Activated naive CD4-positive, alpha-beta T cell treated with anti-CD3 and anti-CD28 coated beads, Interleukin-2, amount 10 ng/mL, durations not matched to agents 7 days and 5 days (primary cell): Measurements from ENCODE around the gene FAM163B.

Source experiments
- CTCF ChIA-PET: fragments of 350-600 bp; sonication (Branson Sonifier 250); formaldehyde crosslinking; loops from one replicate; lab custom pipeline; 2021; ENCODE audit warnings: antibody characterized with exemption; lab: Charles Lee
- DNase-seq: peaks from one replicate; pipeline ENCODE4 v3.0.0-alpha.2; 2020
- H3K27ac Mint-ChIP-seq: one replicate; pipeline ENCODE4 v1.8.0; 2021; ENCODE audit warnings: mild to moderate bottlenecking, moderate library complexity, mixed read lengths
- H3K27me3 Mint-ChIP-seq: one replicate; pipeline ENCODE4 v1.8.0; 2021; ENCODE audit warnings: mild to moderate bottlenecking, mixed read lengths
- H3K36me3 Mint-ChIP-seq: one replicate; pipeline ENCODE4 v1.8.0; 2021; ENCODE audit warnings: mixed read lengths
- H3K4me1 Mint-ChIP-seq: one replicate; pipeline ENCODE4 v1.8.0; 2021; ENCODE audit warnings: mixed read lengths
- H3K4me3 Mint-ChIP-seq: one replicate; pipeline ENCODE4 v1.8.0; 2021; ENCODE audit warnings: mild to moderate bottlenecking, moderate library complexity, mixed read lengths
- H3K9me3 Mint-ChIP-seq: one replicate; pipeline ENCODE4 v1.8.0; 2021; ENCODE audit warnings: mixed read lengths

The FAM163B gene

GRCh38 chr9:133561976-133562554 is 47.1 kb downstream of the FAM163B start:
- Mint-ChIP-seq H3K27ac (no peak overlapping the region), H3K4me1 (no peaks in the 10 kb centered on the region), H3K27me3 (peaks cover 13% of the 10 kb centered on the region), H3K4me3 (no peak overlapping the region), H3K36me3 (no peaks in the 10 kb centered on the region), H3K9me3 (no peaks in the 10 kb centered on the region)
- CTCF ChIA-PET, result no interaction called here
- no peak for DNase-seq

- Mint-ChIP-seq H3K9me3 (no peaks in the 10 kb centered on the region), H3K4me3 (no peak overlapping the region), H3K36me3 (no peaks in the 10 kb centered on the region), H3K4me1 (no peaks in the 10 kb centered on the region), H3K27me3 (peaks cover 13% of the 10 kb centered on the region), H3K27ac (no peak overlapping the region)
- no peak for DNase-seq
- CTCF ChIA-PET, result no interaction called here
These were observed 48.2 kb downstream of the FAM163B start for GRCh38 chr9:133560944-133561343.

- no peak overlapping the region for H3K4me3 Mint-ChIP-seq
- no peak for DNase-seq
- no peaks in the 10 kb centered on the region for H3K36me3 Mint-ChIP-seq
- no peaks in the 10 kb centered on the region for H3K9me3 Mint-ChIP-seq
- no peak overlapping the region for H3K27ac Mint-ChIP-seq
- H3K4me1 Mint-ChIP-seq, result no peaks in the 10 kb centered on the region
- H3K27me3 Mint-ChIP-seq, result peaks cover 13% of the 10 kb centered on the region
- CTCF ChIA-PET, result no interaction called here
These were observed 48.9 kb downstream of the FAM163B start for GRCh38 chr9:133560311-133560710.

GRCh38 chr9:133558191-133559126 is 50.7 kb downstream of the FAM163B start:
- no peak for DNase-seq
- no peak overlapping the region for H3K4me3 Mint-ChIP-seq
- no peaks in the 10 kb centered on the region for H3K4me1 Mint-ChIP-seq
- peaks cover 13% of the 10 kb centered on the region for H3K27me3 Mint-ChIP-seq
- H3K27ac Mint-ChIP-seq, result no peak overlapping the region
- no peaks in the 10 kb centered on the region for H3K36me3 Mint-ChIP-seq
- no peaks in the 10 kb centered on the region for H3K9me3 Mint-ChIP-seq
- CTCF ChIA-PET, result no interaction called here

- H3K9me3 Mint-ChIP-seq, result no peaks in the 10 kb centered on the region
- H3K27me3 Mint-ChIP-seq, result peaks cover 13% of the 10 kb centered on the region
These were observed 51.6 kb downstream of the FAM163B start for GRCh38 chr9:133557581-133557980.

GRCh38 chr9:133556354-133556753 is 52.8 kb downstream of the FAM163B start:
- no peak for DNase-seq
- H3K9me3 Mint-ChIP-seq, result no peaks in the 10 kb centered on the region
- H3K4me1 Mint-ChIP-seq, result no peaks in the 10 kb centered on the region
- H3K27ac Mint-ChIP-seq, result no peak overlapping the region
- H3K4me3 Mint-ChIP-seq, result no peak overlapping the region
- no peaks in the 10 kb centered on the region for H3K36me3 Mint-ChIP-seq
- H3K27me3 Mint-ChIP-seq, result peaks cover 13% of the 10 kb centered on the region
- CTCF ChIA-PET, result interaction anchor here (1.3 kb wide), 1 partner anchor 14 kb away, joined by 3 read pairs; no protein-coding TSS in a partner anchor

More at GRCh38 chr9:133557581-133557980, 51.6 kb downstream of the FAM163B start:
- Mint-ChIP-seq H3K4me3 (no peak overlapping the region), H3K27ac (no peak overlapping the region), H3K36me3 (no peaks in the 10 kb centered on the region), H3K4me1 (no peaks in the 10 kb centered on the region)
- DNase-seq, result no peak
- CTCF ChIA-PET, result no interaction called here

- Mint-ChIP-seq H3K4me3 (no peak overlapping the region), H3K9me3 (no peaks in the 10 kb centered on the region), H3K4me1 (no peaks in the 10 kb centered on the region), H3K27ac (no peak overlapping the region), H3K36me3 (no peaks in the 10 kb centered on the region), H3K27me3 (peaks cover 13% of the 10 kb centered on the region)
- CTCF ChIA-PET, result no interaction called here
- no peak for DNase-seq
These were observed 54.5 kb downstream of the FAM163B start for GRCh38 chr9:133554729-133555128.

- no peaks in the 10 kb centered on the region for H3K4me1 Mint-ChIP-seq
- DNase-seq, result no peak
- H3K27me3 Mint-ChIP-seq, result peaks cover 12% of the 10 kb centered on the region
- no peaks in the 10 kb centered on the region for H3K36me3 Mint-ChIP-seq
- no peaks in the 10 kb centered on the region for H3K9me3 Mint-ChIP-seq
- CTCF ChIA-PET, result no interaction called here
- H3K27ac Mint-ChIP-seq, result no peak overlapping the region
- H3K4me3 Mint-ChIP-seq, result no peak overlapping the region
These were observed 55.0 kb downstream of the FAM163B start for GRCh38 chr9:133553973-133554713.

- H3K4me3 Mint-ChIP-seq, result no peak overlapping the region
These were observed 56.1 kb downstream of the FAM163B start for GRCh38 chr9:133553123-133553522.

GRCh38 chr9:133552236-133552635 is 57.0 kb downstream of the FAM163B start:
- H3K4me3 Mint-ChIP-seq, result no peak overlapping the region
- CTCF ChIA-PET, result no interaction called here
- no peaks in the 10 kb centered on the region for H3K4me1 Mint-ChIP-seq
- H3K36me3 Mint-ChIP-seq, result no peaks in the 10 kb centered on the region
- no peak for DNase-seq
- H3K27ac Mint-ChIP-seq, result no peak overlapping the region
- no peaks in the 10 kb centered on the region for H3K9me3 Mint-ChIP-seq
- H3K27me3 Mint-ChIP-seq, result no peaks in the 10 kb centered on the region

More at GRCh38 chr9:133553123-133553522, 56.1 kb downstream of the FAM163B start:
- H3K36me3 Mint-ChIP-seq, result no peaks in the 10 kb centered on the region
- no peaks in the 10 kb centered on the region for H3K4me1 Mint-ChIP-seq
- no peak overlapping the region for H3K27ac Mint-ChIP-seq
- CTCF ChIA-PET, result no interaction called here
- H3K27me3 Mint-ChIP-seq, result peaks cover 2% of the 10 kb centered on the region
- no peaks in the 10 kb centered on the region for H3K9me3 Mint-ChIP-seq
- DNase-seq, result no peak

GRCh38 chr9:133551446-133551845 is 57.7 kb downstream of the FAM163B start:
- H3K9me3 Mint-ChIP-seq, result no peaks in the 10 kb centered on the region
- no peaks in the 10 kb centered on the region for H3K27me3 Mint-ChIP-seq
- no peaks in the 10 kb centered on the region for H3K4me1 Mint-ChIP-seq
- H3K4me3 Mint-ChIP-seq, result no peak overlapping the region
- H3K27ac Mint-ChIP-seq, result no peak overlapping the region
- H3K36me3 Mint-ChIP-seq, result no peaks in the 10 kb centered on the region
- no peak for DNase-seq
- CTCF ChIA-PET, result interaction anchor here (0.6 kb wide), 1 partner anchor 21 kb away, joined by 3 read pairs; no protein-coding TSS in a partner anchor

- Mint-ChIP-seq H3K27me3 (no peaks in the 10 kb centered on the region), H3K27ac (no peak overlapping the region), H3K9me3 (no peaks in the 10 kb centered on the region), H3K4me1 (no peaks in the 10 kb centered on the region), H3K4me3 (no peak overlapping the region), H3K36me3 (no peaks in the 10 kb centered on the region)
- CTCF ChIA-PET, result no interaction called here
- no peak for DNase-seq
These were observed 62.1 kb downstream of the FAM163B start for GRCh38 chr9:133547116-133547515.

- Mint-ChIP-seq H3K36me3 (no peaks in the 10 kb centered on the region), H3K4me1 (no peaks in the 10 kb centered on the region), H3K27ac (no peak overlapping the region), H3K4me3 (no peak overlapping the region), H3K9me3 (no peaks in the 10 kb centered on the region), H3K27me3 (no peaks in the 10 kb centered on the region)
- CTCF ChIA-PET, result no interaction called here
- DNase-seq, result no peak
These were observed 62.9 kb downstream of the FAM163B start for GRCh38 chr9:133546287-133546680.

- CTCF ChIA-PET, result no interaction called here
- H3K27ac Mint-ChIP-seq, result no peak overlapping the region
- no peaks in the 10 kb centered on the region for H3K36me3 Mint-ChIP-seq
- no peak for DNase-seq
- H3K9me3 Mint-ChIP-seq, result no peaks in the 10 kb centered on the region
- no peaks in the 10 kb centered on the region for H3K4me1 Mint-ChIP-seq
- peaks cover 3% of the 10 kb centered on the region for H3K27me3 Mint-ChIP-seq
- no peak overlapping the region for H3K4me3 Mint-ChIP-seq
These were observed 63.5 kb downstream of the FAM163B start for GRCh38 chr9:133545494-133546286.
